ENCODE measurements around the gene CD52.
"Not testable (repeated sequence)": the region's sequence is repeated elsewhere in the genome, so short reads cannot be mapped to it uniquely, and the experiment has no call there.

CD52 gene

DNA sequence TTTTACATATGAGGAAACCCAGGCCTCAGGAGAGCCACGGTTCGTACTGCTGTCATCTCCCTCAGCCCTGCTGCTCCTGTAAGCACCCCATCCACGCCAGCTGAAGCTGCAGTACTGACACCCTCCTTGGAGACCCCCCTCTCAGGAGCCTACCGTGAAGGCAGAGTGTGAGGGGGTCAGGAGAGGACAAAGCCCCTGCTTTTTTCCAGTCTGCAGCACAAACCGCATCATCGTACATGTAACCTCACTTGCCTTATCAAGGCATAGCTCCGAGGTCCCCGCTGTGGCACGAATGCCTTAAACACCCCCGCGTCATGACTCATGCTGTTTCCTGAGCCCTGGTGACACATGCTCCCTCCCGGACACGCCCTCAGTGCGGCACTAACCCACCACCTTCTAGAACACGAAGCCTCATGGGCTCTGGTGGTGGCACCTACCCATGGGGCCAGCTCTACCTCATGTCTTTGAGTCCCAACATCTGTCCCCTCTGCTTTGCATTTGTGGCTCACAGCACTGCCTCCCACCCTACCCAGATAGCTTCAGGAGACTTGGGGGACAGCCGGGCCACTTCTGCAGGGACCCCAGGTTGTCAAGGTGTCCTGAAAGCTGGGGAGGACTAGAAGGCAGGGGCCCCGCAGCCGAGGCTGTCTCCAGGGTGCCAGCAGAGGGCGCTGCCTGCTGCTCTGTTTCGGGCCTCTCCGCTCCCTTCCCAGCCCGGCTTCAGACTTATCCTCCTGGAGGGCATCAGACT, 33.0 kb upstream of the CD52 start:
- peak; percentile 48 for DNase-seq

DNA sequence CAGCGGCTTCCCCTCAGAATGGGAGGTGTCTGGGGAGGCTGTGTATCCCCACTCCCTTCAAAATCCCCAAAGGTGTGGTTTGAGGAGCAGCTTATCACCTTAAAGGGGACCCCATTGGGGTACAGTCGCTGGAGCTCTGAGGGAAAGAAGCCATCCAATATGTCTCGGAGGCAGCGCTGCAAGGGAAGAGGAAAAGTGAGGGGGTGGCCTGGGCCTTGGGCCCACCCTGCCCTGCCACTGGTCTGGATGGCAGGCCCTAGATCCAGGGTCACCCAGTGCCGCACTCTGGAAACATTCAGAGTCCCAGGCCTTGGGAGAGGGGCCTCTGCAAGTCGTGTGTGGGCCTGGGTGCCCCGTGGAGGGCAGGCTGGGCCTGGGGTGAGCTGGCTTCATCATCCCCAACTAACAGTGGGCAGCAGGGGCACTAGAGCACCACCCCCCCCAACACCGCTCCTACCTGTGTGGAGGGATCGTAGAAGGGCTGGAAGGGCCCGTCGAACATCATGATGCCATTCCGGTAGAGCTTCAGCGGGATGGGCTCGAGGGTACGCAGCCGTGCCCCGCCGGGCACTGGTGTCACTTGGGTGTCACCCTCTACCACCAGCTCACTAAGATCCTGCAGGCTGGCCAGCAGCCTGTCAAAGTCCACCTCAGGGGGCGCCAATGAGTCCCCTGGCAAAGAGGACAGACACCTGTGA, 32.2 kb upstream of the CD52 start:
- peak; percentile 18 for DNase-seq

DNA sequence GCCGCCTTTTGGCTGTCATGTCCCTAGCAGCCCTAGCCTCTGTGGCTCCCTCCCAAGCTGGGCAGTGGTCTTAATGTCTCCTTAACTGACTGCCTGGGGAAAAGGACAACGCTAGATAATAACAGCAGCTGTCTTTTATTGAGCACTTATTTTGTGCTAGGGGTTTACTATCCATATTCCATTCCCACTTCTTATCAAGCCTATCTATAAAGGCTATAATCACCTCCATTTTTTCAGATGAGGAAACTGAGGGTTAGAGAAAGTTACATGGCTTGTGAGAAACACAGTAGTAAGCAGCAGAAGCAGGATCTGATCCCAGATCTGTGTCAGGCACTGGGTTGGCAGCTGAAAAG, 31.7 kb upstream of the CD52 start:
- no peak for DNase-seq

DNA sequence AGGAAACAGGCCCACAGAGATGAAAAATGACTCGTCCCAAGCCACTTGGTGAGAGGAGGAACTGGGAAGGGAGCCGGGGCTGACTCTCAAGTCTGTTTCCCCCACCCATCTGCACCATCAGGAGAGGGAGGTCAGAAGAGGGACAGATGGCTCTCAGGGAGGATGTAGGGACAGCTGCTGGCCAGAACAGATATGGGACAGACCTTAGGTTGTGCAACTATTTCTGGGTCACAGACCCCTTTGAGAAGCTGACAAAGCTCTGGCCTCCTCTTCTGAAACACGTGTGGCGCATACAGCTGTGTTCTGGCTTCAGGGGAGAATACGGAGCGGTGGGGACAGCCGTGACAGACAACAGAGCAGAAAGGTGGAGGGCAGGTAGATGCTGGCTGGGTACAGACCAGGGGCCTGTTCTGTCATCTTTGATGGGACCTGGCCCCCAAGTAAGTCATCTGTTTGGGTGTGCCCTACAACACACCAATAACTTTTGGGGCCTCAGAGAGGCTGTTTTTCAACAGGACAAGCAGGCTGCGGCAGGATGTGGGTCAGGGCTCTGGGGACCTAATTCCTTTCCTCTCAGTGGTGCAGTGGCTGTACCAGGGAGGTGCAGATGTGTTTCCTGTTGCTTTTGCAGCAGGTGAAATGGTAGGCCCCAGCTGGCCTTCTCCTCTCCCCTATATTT, 30.6 kb upstream of the CD52 start:
- DNase-seq: no peak

DNA sequence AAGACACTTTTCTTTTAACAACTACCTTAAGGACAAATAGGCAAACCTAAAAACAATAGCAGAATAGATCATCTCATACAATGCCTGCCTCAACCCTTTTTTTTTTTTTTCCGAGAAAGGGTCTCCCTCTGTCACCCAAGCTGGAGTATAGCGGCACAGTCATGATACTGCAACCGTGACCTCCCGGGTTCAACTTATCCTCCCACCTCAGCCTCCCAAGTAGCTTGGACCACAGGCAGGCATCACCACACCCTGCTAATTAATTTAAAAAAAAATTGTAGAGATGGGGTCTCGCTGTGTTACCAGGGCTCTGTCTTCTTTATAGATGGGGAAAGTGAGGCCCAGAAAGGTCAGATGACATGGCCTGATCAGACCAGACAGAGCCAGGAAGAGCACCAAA, 29.9 kb upstream of the CD52 start:
- no peak for DNase-seq

DNA sequence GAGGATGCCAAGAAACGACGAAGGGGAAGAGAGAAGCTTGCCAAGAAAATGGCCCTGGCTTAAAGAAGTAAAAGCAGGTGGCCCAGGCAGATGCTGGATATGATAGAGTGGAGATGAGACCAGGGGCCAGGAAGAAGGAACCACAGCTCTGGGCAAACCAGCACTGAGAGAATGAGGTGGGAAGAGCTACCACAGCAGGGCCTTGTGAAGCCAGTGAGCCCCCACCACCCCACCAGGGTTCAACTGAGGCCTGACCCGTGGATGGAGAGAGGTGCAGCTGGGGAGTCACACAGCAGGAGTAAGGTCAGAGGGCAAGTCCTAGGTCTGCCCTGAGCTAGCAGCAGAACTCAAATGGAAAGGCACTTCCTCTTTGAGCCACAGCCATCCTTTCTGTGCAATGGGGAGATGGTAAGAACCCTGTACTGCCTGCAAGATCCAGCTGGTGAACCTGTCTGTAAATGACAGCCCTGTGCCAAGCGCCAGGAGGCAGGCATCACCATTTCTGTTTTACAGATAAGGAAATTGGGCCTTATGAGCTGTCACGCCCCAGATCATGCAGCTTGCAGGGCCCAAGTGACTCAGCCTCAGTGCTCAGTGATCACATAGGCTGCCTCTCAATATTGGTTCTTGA, 29.3 kb upstream of the CD52 start:
- no peak for DNase-seq

DNA sequence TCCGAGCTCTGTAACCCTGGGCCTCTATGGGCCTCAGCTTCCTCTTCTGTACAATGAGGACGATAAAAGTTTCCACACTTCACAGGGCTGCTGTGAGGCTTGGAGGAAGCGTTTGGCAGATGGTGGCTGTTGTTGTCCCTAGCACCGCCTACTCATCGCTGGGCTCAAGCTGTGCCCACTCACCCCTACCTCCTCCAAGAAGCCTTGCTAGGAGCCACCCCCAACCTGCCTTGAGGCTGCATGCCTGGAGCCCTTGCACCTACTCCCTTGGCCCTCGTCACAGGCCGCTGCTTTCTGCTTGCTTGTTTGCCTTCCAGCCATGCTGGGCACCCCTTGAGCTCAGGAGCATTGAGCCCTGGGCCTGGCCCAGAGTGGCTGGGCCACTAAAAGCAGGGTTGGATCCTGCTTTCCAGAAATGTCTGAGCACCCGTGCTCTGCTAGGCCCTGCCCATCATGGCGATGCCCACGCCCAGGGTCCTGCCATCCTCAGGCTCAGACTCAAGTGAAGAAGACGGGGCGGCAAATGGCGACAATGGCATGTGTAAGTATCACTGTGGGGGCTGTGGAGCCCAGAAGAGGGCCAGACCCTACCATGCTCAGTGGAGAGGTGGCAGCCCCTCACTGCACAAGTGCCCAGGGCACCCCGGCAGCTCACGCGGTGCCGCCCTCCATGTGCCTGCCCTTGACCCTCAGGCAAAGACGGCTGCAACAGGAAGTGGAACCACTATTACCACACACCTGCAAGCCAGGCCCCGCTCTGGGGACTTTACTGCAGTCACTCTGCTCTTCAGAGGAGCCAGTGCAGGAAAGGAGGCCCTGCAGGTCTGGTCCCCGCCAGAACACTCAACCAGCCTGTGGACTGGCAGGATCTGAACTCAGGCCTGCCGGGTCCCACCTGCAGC, 28.3 kb upstream of the CD52 start:
- DNase-seq: no peak

DNA sequence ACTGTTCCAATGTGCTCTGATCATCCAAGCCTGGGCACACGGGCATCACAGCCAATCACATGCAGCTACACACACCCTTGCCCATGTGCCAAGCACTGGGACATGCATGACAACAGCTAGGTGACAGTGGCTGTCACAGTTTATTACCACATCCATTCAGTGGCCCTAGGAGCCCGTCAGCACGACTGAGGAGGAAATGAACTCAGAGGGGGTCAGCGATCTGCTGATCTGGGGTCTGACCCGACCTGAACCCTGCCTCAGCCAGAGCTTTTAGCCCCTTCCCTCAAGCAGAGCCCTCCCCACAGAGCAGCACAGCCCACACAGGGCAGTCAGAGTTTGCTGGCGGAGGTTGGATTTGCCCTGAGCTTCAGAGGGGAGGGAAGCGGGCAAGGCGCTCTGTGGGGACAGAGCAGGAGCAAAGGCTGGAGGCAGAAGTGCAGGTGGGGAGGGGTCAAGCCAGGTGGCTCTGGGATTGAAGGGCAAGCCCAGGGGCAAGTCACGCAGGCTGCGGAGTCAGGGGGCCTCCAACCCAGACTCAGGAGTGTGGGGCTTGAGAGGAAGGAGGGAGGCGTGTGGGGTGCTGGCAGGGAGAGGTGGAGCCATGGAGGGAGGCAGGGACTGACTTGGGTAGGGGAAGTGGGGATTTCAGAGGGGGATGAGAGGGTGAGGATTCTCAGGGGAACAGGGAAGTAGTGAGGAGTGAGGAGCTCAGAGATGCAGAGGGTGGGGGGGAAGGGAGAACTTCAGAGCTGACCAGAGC, 27.5 kb upstream of the CD52 start:
- no peak for DNase-seq

DNA sequence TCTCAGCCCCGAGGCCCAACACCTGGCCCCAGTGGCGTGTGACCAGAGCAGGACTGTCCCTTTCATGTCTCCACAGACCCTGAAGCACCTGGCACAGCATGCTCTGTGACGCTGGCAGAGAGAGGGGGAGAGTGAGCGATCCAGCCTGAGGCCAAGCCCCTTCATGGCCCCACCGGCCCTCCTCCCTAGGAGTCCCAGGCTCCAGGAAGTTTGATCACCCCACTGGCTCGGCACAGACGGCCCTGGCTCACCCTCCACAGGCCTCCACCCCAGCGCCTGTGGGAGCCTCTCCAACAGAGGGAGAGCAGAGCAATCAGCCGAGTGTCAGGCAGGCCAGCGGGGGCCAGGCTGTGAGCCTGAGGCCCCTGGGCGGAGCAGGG, 26.9 kb upstream of the CD52 start:
- no peak for DNase-seq

DNA sequence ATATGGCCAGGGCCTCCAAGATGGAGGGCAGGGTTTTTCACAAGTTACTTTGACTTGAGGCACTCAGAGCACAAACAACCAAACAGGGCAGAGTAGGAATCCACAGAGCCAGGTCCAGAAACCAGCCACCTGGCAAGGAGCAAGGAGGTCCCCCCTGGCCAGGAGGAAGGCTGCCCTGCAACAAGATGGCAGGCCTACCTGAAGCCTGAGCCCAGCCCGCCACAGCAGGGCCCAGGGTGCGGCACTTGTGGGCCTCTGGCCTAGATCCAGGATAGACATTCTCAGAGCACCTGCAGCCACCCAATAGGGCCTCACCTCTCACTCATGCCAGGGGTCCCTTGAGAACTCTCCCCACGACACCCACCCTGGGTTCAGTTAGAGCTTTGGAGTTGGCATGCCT, 26.3 kb upstream of the CD52 start:
- no peak for DNase-seq

DNA sequence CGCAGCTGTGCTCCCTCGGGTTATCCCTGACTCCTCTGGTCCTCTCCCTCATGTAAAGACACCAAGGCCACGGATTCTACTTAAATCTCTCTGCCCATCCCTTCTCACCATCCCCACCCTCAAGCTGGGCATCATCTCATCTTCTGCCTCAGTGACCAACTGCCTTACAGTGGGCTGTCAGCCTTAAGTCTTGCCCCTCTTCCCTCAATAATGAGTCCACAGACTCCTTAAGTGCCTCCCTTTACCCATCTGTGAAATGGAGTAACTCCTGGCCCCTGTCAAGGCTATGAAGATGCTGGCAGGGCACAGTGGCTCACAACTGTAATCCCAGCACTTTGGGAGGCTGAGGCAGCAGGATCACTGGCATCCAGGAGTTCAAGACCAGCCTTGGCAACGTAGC, 25.8 kb upstream of the CD52 start:
- DNase-seq: no peak

DNA sequence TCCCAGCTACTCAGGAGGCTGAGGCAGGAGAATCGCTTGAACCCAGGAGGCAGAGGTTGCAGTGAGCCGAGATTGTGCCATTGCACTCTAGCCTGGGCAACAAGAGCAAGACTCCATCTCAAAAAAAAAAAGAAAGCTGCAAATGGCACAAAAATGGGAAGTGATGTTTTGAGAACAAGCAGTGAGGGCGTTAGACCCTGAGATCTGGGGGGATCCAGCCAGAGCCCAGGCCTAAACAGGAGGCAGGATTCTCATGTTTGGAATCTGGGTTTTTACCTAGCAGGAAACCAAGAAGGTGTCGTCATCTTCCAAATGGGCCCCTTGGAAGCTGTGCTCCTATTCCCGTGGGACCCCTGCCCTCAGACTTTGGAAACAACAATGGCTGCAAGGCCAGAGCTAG, 25.0 kb upstream of the CD52 start:
- not testable (repeated sequence) for DNase-seq

DNA sequence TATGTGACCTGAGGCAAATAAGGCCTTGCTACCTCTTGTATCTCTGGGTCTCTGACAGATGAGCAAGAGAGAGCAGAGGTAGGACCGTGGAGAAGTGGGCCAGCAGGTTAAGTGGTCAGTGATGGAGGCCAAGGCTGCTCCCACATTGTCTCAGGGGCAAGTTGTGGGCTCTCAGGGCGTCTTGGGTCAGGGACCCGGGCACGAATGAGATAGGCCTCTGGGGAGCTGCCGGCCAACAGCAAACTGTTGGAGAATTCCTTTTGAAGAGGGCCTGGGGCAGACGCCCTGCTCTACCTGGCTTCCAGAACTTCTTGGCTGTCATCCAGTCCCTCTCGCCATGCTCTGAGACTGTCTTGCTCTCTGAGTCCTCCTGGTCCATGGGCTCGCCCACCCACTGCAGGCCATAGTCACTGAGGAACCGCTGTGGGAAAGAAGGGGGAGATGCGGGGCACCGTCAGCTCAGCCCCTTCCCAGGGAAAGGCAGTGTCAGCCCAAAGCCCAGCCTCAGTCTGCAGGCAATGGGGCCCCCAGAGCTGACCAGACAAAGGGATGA, 23.8 kb upstream of the CD52 start:
- no peak for DNase-seq

DNA sequence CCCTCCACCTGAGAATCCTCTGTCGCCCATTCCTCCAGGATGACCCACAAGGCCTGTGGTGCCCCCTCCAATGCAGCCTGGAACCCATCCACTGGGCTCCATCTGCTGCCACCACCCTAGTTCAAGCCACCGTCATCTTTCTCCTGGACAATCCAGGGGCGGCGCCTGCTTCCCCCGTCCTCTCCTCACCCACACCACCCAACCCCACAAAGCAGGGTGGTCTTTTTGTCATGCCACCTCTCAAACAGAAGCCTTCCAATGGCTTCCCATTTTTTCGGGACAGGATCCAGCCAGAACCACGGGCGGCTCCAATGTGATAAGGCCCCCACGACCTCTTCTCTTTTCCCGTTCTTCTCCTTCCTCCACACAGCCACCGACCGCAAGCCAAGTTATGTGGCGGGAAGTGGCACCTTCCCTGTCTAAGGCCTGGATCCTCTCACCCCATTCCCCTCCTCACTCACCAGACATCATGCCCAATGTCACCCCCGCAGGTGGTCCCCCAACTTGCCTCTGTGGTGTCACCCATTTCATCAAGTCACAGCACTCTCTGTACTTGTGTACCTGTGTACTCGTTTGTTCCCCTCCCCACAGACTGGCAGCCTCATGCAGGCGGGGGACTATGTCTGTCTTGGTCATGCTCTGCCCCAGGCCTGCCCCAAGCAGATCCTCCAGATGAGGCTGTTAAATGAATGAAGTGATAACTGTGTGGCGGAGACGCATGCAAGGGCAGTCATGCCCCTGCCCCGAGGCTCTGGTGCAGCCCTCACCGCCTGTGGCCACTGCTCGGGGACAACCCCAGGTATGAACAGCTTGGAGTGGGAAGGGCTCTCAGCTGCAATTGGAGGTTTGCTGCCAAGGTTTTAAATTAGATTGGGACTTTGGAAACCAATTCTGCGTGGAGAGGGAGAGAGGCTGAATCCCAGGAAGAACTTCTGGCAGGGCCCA, 22.3 kb upstream of the CD52 start:
- DNase-seq: no peak

DNA sequence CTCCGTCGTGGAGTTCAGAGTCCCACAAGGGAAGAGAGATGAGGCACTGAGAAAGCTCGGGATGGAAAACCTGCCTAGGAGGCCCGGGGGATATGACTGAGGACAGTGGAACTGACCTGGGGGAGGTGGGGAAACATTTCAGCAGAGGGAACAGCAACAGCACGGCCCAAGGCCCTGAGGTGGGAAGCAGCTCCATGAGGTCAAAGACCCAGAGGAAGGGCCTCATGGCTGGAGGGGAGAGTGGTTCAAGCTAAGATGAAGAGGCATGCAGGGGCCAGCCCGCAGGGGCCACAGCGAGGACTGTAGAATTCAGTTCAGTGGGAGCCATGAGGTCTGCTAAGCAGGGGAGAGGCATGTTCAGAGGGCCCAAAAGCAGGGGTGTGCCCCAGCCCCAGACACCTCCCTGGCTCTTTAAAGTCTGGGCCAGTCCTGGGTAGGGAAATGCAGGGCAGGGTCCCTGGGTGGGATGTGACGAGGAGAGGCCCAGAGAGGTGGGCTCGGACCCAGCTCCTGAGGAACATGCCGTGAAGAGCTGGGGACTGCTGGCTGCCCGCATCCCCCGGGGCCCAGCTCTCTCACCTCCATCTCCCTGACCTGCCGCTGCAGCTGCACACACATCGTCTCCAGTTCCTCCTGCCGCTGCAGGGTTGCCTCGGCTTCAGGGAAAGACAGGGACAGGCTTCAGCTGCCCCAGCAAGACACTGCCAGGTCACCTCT, 21.3 kb upstream of the CD52 start:
- DNase-seq: no peak

DNA sequence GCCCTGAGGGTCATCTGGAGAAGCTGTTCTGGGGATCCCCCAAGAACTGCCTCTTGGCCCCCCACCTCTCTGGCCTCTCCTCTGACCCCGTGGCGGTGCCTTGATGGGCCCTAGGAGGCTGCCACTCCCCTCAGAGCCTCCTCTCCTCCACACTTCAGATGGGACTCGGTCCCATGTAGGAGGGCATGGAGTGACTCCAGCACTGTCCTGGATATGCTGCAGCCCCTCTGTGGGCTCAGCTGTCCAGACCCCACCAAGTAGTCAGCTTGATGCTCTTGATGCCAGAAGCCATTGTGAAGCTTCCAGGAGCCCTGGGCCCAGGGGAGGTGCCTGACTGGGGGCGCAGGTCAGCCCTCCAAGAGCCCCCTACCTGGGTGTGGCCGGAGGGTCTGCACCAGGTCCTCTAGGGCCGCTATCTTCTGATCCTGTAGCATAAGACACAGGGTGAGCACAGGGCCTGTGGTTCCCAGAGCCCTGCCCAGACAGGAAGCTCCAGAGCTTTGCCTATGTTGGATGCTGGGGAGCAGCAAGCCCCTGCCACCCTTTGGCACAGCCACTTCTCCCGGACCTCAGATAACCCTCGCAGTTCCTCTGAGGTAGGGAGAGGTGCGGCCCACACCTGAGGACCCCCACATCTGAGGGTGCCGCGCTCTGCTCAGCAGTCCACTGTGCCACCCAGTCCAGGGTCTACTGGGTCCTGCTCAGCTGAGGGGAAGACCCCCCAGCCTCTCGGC, 20.5 kb upstream of the CD52 start:
- no peak for DNase-seq

DNA sequence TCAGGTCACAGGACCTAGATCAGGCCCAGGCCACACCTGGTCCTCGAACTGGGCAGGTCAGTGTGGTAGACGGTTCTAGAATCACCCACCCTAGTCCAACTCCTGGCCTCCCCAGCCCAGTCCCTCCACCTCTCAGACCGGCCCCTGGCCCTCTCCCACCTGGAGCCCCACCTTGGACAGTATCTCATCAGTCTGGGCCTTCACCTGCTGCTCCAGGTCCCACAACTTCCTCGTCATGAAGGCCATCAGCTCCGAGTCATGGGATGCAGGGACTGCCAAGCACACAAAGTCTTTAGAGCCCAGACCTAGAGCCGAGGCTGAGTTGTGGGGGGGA, 20.0 kb upstream of the CD52 start:
- DNase-seq: no peak

DNA sequence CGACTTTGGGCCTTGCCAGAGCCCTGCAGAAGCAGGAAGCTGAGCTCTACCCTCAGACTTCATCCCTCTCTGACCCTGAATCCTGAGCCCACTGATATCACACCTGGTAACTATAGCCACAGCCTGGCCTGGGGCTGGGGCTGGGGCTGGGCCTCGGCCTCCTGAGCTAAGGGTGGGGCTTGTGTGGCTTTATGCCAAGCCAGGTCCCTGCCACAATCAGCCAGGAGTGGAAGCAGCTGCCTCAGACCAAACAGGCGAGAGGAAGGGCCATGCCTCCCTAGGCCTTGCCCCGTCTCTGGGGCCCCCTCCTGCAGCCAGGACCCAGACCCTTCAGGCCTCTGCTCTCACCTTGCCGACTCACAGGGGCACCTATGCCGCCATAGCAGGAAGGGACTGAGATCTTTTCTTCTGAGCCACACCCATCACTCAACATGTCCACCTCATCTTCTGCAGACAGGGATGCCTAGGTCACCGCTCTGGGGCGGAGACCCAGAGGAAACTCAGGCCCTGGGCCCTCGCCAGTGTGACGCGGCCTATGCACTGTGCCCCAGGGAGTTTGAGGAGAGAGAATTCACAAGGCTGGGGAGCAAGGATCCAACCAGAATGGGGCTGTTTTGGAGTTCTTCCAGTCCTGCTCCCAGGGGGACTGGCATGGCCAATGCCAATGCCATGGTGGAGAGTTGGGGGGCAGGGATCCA, 17.0 kb upstream of the CD52 start:
- no peak for DNase-seq
